ENCODE results near the gene ZNF414.

ZNF414 gene

GRCh38 chr19:8489561-8490394 lies 24.2 kb downstream of the ZNF414 start:
- no peak for DNase-seq

GRCh38 chr19:8488365-8488764 lies 25.6 kb downstream of the ZNF414 start:
- no peak for DNase-seq

- DNase-seq: no peak
These were observed 26.7 kb downstream of the ZNF414 start for GRCh38 chr19:8487137-8487851.

GRCh38 chr19:8486661-8487136 lies 27.3 kb downstream of the ZNF414 start:
- no peak for DNase-seq

GRCh38 chr19:8485561-8486371 lies 28.2 kb downstream of the ZNF414 start:
- DNase-seq: no peak

- DNase-seq: no peak
These were observed 29.6 kb downstream of the ZNF414 start for GRCh38 chr19:8484331-8484894.

GRCh38 chr19:8483165-8483564 lies 30.8 kb downstream of the ZNF414 start:
- no peak for DNase-seq

GRCh38 chr19:8482696-8483095 lies 31.3 kb downstream of the ZNF414 start:
- DNase-seq: no peak

GRCh38 chr19:8481616-8482015 lies 32.4 kb downstream of the ZNF414 start:
- no peak for DNase-seq

- DNase-seq: no peak
These were observed 32.8 kb downstream of the ZNF414 start for GRCh38 chr19:8481201-8481600.

GRCh38 chr19:8478598-8478997 lies 35.4 kb downstream of the ZNF414 start:
- DNase-seq: no peak

GRCh38 chr19:8477889-8478288 lies 36.1 kb downstream of the ZNF414 start:
- no peak for DNase-seq

- DNase-seq: no peak
These were observed 37.4 kb downstream of the ZNF414 start for GRCh38 chr19:8476524-8476923.

- no peak for DNase-seq
These were observed 39.0 kb downstream of the ZNF414 start for GRCh38 chr19:8475005-8475404.

GRCh38 chr19:8473648-8474476 lies 40.1 kb downstream of the ZNF414 start:
- DNase-seq: no peak

- DNase-seq: no peak
These were observed 44.2 kb downstream of the ZNF414 start for GRCh38 chr19:8469613-8470368.

GRCh38 chr19:8468761-8469373 lies 45.1 kb downstream of the ZNF414 start:
- DNase-seq: no peak

GRCh38 chr19:8468124-8468523 lies 45.8 kb downstream of the ZNF414 start:
- DNase-seq: no peak

GRCh38 chr19:8466018-8466417 lies 47.9 kb downstream of the ZNF414 start:
- DNase-seq: no peak

- no peak for DNase-seq
These were observed 50.6 kb downstream of the ZNF414 start for GRCh38 chr19:8463365-8463764.

GRCh38 chr19:8462571-8462970 lies 51.4 kb downstream of the ZNF414 start:
- no peak for DNase-seq
